ENCODE data around the gene CABP4. TPM values are rescaled to one million over a fixed set of nuclear protein-coding genes. Genes with fewer than 3 reads are reported as not detected.

The CABP4 gene
- total and polyA plus RNA-seq, 8 donors = 0.58 to 1.5 (median 0.99) TPM; not detected in 1

GRCh38 chr11:67453816-67454732 lies 1.1 kb upstream of the CABP4 start:
- TF ChIP-seq CTCF (IDR thresholded peaks at IDR 0.05) = no peak
- no peaks in the 10 kb centered on the region for H3K9me3 ChIP-seq
- intact Hi-C loops (cut with DNase I) = no loop called here
- H3K36me3 ChIP-seq = no peaks in the 10 kb centered on the region
- H3K27me3 ChIP-seq = no peaks in the 10 kb centered on the region
- no peak for FAIRE-seq
- DNase-seq = peak in 3 of 6 donors; percentile 9 to 59 (median 21)
- no peak for ATAC-seq
- peaks cover 0 to 2% (median 0%) of the 10 kb centered on the region in 3 donors for H3K4me1 ChIP-seq
- 84 to 85% methylated on average over 20 to 21 of the region's 21 CpGs for WGBS, 2 donors
- no peak overlapping the region for H3K4me3 ChIP-seq
- H3K27ac ChIP-seq = no peak overlapping the region

DNA sequence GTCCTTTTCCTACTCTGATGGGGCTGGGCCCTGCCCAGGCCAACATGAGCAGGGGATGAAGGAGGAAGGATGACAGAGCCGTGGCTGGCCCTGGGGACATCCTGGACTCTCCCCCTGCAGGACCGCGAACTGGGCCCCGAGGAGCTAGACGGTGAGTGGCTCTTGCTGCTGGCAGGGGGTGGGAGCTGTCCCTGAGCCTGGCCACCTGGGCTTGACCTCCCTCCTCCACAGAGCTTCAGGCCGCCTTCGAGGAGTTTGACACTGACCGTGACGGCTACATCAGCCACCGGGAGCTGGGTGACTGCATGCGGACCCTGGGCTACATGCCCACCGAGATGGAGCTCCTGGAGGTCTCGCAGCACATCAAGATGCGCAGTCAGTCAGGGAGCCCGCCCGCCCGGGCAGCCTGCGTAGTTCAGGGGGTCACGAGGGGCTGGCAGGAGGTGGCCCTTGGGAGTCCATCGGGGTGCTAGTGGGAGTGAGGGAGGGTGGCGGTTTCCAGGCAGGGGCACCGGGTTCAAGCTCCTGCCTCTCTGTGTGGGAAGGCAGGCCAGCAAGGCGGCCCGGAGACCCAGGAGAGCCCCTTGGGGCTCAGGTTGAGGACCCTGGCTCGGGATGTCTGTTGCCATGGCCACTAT lies 1.0 kb downstream of the CABP4 start:
- FAIRE-seq = no peak
- Histone ChIP-seq H3K27ac (no peak overlapping the region), H3K4me3 (no peak overlapping the region), H3K27me3 (no peaks in the 10 kb centered on the region), H3K9me3 (no peaks in the 10 kb centered on the region), H3K4me1 (peaks cover 0 to 2% (median 0%) of the 10 kb centered on the region in 3 donors), H3K36me3 (no peaks in the 10 kb centered on the region)
- DNase-seq = peak in 2 of 6 donors; percentile 27 to 79
- no peak for ATAC-seq
- 67 to 77% methylated on average over 23 to 25 of the region's 25 CpGs for WGBS, 2 donors
- intact Hi-C loops (cut with DNase I) = no loop called here
- TF ChIP-seq CTCF (IDR thresholded peaks at IDR 0.05) = no peak

DNA sequence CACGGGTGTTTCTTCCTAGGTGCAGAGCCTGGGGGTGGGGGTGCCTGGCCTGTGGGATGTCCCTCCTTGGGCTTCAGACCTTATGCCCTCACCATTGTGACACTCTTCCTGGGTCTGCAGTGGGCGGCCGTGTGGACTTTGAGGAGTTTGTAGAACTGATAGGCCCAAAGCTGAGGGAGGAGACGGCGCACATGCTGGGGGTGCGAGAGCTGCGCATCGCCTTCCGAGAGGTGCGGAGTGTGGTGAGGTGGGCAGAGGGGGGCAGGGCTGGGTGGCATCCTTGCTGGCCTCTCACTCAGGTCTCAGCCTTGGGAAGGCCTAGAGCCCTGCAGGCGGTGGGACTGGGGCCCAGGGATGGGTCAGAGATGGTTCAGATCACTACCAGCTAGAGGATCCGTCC lies 2.3 kb downstream of the CABP4 start:
- H3K9me3 ChIP-seq = no peaks in the 10 kb centered on the region
- WGBS, 2 donors = 85 to 91% methylated on average over 12 of the region's 12 CpGs
- DNase-seq = peak in 2 of 6 donors; percentile 25 to 49
- no peak for TF ChIP-seq CTCF (IDR thresholded peaks at IDR 0.05)
- intact Hi-C loops (cut with DNase I) = no loop called here
- no peak for FAIRE-seq
- H3K27ac ChIP-seq = no peak overlapping the region
- H3K4me1 ChIP-seq = peaks cover 0 to 2% (median 0%) of the 10 kb centered on the region in 3 donors
- no peaks in the 10 kb centered on the region for H3K27me3 ChIP-seq
- H3K36me3 ChIP-seq = no peaks in the 10 kb centered on the region
- no peak for ATAC-seq
- H3K4me3 ChIP-seq = no peak overlapping the region

DNA sequence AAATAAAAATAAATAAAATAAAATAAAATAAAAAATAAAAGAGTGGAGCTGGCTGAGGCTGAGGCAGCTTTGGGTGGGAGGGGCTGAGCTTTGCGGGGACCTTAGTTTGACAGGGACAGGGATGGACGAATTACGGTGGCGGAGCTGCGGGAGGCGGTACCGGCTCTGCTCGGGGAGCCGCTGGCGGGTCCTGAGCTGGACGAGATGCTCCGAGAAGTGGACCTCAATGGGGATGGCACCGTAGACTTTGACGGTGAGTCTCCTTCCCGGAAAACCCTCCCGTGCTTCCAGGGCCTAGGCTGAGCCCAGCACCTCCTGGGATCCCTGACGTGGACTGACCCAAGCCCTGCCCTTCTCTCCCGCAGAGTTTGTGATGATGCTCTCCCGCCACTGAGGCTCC lies 3.1 kb downstream of the CABP4 start:
- H3K4me3 ChIP-seq = no peak overlapping the region
- 81 to 88% methylated on average over 19 of the region's 19 CpGs for WGBS, 2 donors
- no peak for FAIRE-seq
- no peak for ATAC-seq
- H3K9me3 ChIP-seq = no peaks in the 10 kb centered on the region
- DNase-seq = peak in 2 of 6 donors; percentile 15 to 38
- TF ChIP-seq CTCF (IDR thresholded peaks at IDR 0.05) = no peak
- no peaks in the 10 kb centered on the region for H3K36me3 ChIP-seq
- H3K27ac ChIP-seq = no peak overlapping the region
- peaks cover 0 to under 1% (median 0%) of the 10 kb centered on the region in 3 donors for H3K4me1 ChIP-seq
- H3K27me3 ChIP-seq = no peaks in the 10 kb centered on the region
- intact Hi-C loops (cut with DNase I) = no loop called here

All from pancreas (tissue), 10 donors.